NT2/D1 (cell line): ENCODE measurements around the gene TRAPPC6A.

ENCODE experiments used
- YY1 ChIP-seq: IDR thresholded peaks from 2 replicates; pipeline ENCODE4 v1.6.1; 2011; ENCODE audit not compliant: insufficient read length, insufficient read depth
- ZNF274 ChIP-seq: IDR thresholded peaks from 2 replicates; pipeline ENCODE4 v1.6.1; 2011; ENCODE audit warnings: mild to moderate bottlenecking, low read depth, low read length

- TF ChIP-seq YY1: no peak
- no peak for TF ChIP-seq ZNF274
Observed at GRCh38 chr19:45146741-45147205, 31.3 kb downstream of the TRAPPC6A start.
